ENCODE data around the gene RYR3.

Gene RYR3

DNA sequence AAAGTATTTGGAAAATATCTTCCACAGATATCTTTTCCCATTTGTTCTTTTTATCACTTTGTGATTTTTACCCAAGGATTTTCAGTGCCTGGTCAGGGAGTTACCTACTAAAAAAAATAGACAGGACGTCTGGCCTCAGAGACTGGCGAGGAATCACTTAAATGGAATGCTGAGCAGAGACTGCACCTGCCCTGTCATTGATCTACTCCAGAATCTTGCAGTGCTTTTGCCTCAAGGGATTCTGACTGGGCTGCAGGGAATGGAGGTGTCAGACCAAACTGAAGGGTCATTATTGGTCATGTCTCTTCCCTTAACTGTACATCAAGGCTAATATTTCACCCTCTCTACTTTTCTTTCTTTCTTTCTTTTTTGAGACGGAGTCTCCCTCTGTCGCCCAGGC, 12.1 kb upstream of the RYR3 start:
- peaks cover 31% of the 10 kb centered on the region for H3K27me3 ChIP-seq (ENCODE audit: low read depth, low read length)
- H3K4me3 ChIP-seq (ENCODE audit: low read length), result no peak overlapping the region
- H3K4me1 ChIP-seq (ENCODE audit: low read length), result peaks cover 16% of the 10 kb centered on the region
- H3K79me2 ChIP-seq (ENCODE audit: low read length), result no peaks in the 10 kb centered on the region
- no peak for TF ChIP-seq CTCF (IDR thresholded peaks at IDR 0.05; ENCODE audit: low read depth, low read length)
- TF ChIP-seq EZH2phosphoT487 (IDR thresholded peaks at IDR 0.05; ENCODE audit: low read depth), result no peak
- H3K4me2 ChIP-seq (ENCODE audit: low read length), result no peak overlapping the region
- H2AFZ ChIP-seq (ENCODE audit: low read depth, low read length), result no peak overlapping the region
- H3K9me3 ChIP-seq (ENCODE audit: insufficient read depth, low read length), result no peaks in the 10 kb centered on the region
- no peaks in the 10 kb centered on the region for H4K20me1 ChIP-seq (ENCODE audit: insufficient read depth, low read length)
- H3K36me3 ChIP-seq (replicated peaks; ENCODE audit: low read depth, low read length), result no peaks in the 10 kb centered on the region
- H3K27ac ChIP-seq (ENCODE audit: low read length), result no peak overlapping the region
- no peak overlapping the region for H3K9ac ChIP-seq (ENCODE audit: low read length)

GRCh38 chr15:33304924-33305323, 5.8 kb upstream of the RYR3 start:
- Histone ChIP-seq H2AFZ (ENCODE audit: low read depth, low read length) (no peak overlapping the region), H3K4me2 (ENCODE audit: low read length) (no peak overlapping the region), H3K9ac (ENCODE audit: low read length) (no peak overlapping the region), H4K20me1 (ENCODE audit: insufficient read depth, low read length) (no peaks in the 10 kb centered on the region), H3K9me3 (ENCODE audit: insufficient read depth, low read length) (no peaks in the 10 kb centered on the region), H3K36me3 (replicated peaks; ENCODE audit: low read depth, low read length) (no peaks in the 10 kb centered on the region), H3K27me3 (ENCODE audit: low read depth, low read length) (peaks cover 47% of the 10 kb centered on the region), H3K4me1 (ENCODE audit: low read length) (no peaks in the 10 kb centered on the region), H3K27ac (ENCODE audit: low read length) (no peak overlapping the region), H3K4me3 (ENCODE audit: low read length) (no peak overlapping the region), H3K79me2 (ENCODE audit: low read length) (no peaks in the 10 kb centered on the region)
- TF ChIP-seq CTCF (IDR thresholded peaks at IDR 0.05; ENCODE audit: low read depth, low read length) (no peak), EZH2phosphoT487 (IDR thresholded peaks at IDR 0.05; ENCODE audit: low read depth) (no peak)

DNA sequence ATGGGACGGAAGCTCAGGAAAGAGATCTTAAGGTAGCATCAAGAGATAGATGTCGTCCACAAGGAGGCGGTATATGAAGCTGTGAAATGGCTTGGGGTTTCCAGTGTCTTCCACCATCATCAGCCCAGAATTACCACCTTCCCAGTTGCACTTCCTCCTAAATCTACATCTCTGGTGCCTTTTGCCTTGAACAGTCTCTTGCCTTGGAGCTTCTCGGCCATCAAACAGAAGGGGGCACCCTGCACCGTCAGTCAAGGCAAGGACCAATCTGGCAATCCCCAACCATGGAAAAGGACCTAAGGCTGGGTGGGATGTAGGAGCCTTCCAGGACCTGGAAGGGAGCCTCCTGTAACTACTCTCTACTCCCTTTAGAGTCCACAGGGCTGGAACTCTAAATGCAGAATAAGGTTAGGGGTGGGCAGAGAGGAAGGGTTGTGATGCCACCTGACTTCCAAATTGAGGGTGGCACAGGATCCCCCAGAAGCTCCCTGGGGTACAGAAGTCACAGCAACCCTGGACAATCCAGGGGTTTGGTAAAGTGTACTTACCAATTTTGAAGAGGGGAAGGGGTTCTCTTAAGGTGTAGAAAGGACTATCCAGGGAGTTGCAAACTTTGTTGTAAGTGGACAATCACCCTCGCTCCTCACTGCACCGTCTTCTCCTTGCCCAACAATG, 1.0 kb upstream of the RYR3 start:
- no peak overlapping the region for H3K4me3 ChIP-seq (ENCODE audit: low read length)
- TF ChIP-seq CTCF (IDR thresholded peaks at IDR 0.05; ENCODE audit: low read depth, low read length), result peak; percentile 35
- TF ChIP-seq EZH2phosphoT487 (IDR thresholded peaks at IDR 0.05; ENCODE audit: low read depth), result no peak
- H3K4me2 ChIP-seq (ENCODE audit: low read length), result no peak overlapping the region

DNA sequence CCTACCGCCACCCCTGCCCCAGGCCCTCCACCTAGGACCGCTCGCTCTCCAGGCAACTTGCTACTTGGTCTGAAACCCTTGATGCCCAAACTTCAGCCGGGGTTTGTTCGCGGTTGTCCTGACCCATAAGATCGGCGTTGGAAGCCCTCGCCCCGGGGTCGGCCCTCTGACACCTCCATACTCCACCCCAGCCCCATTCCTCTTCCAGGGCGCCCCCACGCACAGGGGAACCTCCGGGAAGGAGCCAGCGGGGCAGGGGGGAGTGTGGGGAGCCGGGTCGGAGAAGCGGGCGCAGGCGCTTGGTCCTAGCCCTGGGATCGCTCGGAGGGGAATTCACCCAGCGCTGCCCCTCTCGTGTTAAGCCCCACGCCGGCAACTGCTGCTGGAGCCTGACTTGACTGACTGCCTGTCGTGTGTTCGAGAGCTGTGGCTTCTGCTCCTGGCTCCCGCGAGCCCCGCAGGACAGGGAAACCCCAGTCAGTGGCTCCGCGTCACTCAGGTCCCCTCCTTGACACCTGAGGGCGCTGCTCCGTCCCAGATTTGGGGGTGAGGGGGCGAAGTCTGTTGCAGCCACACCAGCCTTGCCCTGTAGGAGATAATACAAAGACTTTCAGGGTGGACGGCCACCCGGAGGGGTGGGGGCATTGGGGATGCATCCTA, 675 bp downstream of the RYR3 start:
- Histone ChIP-seq H3K9me3 (ENCODE audit: insufficient read depth, low read length) (no peaks in the 10 kb centered on the region), H3K4me3 (ENCODE audit: low read length) (no peak overlapping the region), H2AFZ (ENCODE audit: low read depth, low read length) (no peak overlapping the region), H3K36me3 (replicated peaks; ENCODE audit: low read depth, low read length) (no peaks in the 10 kb centered on the region), H3K4me1 (ENCODE audit: low read length) (no peaks in the 10 kb centered on the region), H3K27me3 (ENCODE audit: low read depth, low read length) (peaks cover 18% of the 10 kb centered on the region), H3K9ac (ENCODE audit: low read length) (no peak overlapping the region), H3K79me2 (ENCODE audit: low read length) (no peaks in the 10 kb centered on the region), H4K20me1 (ENCODE audit: insufficient read depth, low read length) (no peaks in the 10 kb centered on the region), H3K4me2 (ENCODE audit: low read length) (no peak overlapping the region), H3K27ac (ENCODE audit: low read length) (no peak overlapping the region)
- TF ChIP-seq EZH2phosphoT487 (IDR thresholded peaks at IDR 0.05; ENCODE audit: low read depth), result no peak
- TF ChIP-seq CTCF (IDR thresholded peaks at IDR 0.05; ENCODE audit: low read depth, low read length), result no peak

More for the DNA sequence above, 1.0 kb upstream of the RYR3 start:
- Histone ChIP-seq H3K27me3 (ENCODE audit: low read depth, low read length) (peaks cover 28% of the 10 kb centered on the region), H3K4me1 (ENCODE audit: low read length) (no peaks in the 10 kb centered on the region), H3K9ac (ENCODE audit: low read length) (no peak overlapping the region), H2AFZ (ENCODE audit: low read depth, low read length) (no peak overlapping the region), H3K79me2 (ENCODE audit: low read length) (no peaks in the 10 kb centered on the region), H4K20me1 (ENCODE audit: insufficient read depth, low read length) (no peaks in the 10 kb centered on the region), H3K36me3 (replicated peaks; ENCODE audit: low read depth, low read length) (no peaks in the 10 kb centered on the region), H3K9me3 (ENCODE audit: insufficient read depth, low read length) (no peaks in the 10 kb centered on the region), H3K27ac (ENCODE audit: low read length) (no peak overlapping the region)

All from OCI-LY3 (cell line).